ENCODE data around the gene ARHGAP26. TPM values are rescaled to one million over a fixed set of nuclear protein-coding genes. Genes with fewer than 3 reads are reported as not detected.

The ARHGAP26 gene
- polyA plus RNA-seq: 0.83 and 1.4 TPM in 2 replicates
- polyA minus RNA-seq: 6.6 and 7.4 TPM in 2 replicates

DNA sequence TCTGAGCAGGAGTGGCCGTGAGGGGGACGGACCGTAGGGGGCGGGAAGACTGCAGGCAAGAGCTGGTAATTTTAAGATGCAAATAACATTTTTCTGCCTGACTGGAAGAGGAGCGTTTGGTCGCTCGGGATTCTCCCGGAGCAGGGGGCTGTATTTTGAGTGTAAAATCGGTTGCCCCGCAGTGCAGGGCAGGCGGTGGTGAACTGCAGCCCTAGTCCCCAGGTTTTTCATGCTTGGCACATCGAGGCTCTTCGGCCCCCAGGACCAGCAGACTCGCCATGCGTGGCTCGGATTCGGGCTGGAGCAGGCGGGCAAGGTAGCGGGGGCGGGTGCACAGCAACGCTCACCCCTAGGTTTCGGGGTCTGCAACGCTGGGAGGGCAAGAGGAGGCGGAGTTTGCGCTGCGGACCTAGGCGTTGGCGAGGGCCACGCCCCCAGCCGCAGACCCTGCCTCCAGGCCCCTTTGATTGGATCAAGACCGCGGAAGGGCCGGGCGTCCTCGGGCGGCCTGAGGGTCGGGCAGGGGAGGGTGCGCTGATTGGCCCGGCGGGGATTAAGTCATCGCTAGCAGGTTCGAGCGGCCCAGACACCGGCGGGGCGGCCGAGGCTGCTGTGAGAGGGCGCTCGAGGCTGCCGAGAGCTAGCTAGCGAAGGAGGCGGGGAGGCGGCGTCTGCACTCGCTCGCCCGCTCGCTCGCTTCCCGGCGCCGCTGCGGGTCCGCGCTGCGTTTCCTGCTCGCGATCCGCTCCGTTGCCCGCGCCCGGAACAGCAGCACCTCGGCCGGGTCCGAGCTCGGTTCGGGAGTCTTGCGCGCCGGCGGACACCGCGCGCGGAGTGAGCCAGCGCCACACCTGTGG lies at the start of gene ARHGAP26:
Gene ARHGAP26 (plus strand): TSS at position 585 of the 857 bp plus-strand sequence. CDS start 385 bp downstream, outside the sequence.
- Histone ChIP-seq H2AFZ (ENCODE audit: low read depth, low read length) (peak within 1 kb of the TSS; percentile 90), H3K27ac (ENCODE audit: low read length) (peak within 1 kb of the TSS; percentile 72), H3K27me3 (ENCODE audit: insufficient read depth, low read depth, low read length) (peaks cover 13% of the 10 kb centered on the region), H3F3A (ENCODE audit: insufficient read depth, low read length, poor library complexity, severe bottlenecking) (no peaks in the 10 kb centered on the region), H3K9me2 (ENCODE audit: insufficient read depth, low read length) (no peaks in the 10 kb centered on the region), H3K4me2 (ENCODE audit: low read length) (peak within 1 kb of the TSS; percentile 90), H3K4me3 (ENCODE audit: low read length) (peak within 1 kb of the TSS; percentile 87), H3K9me3 (ENCODE audit: low read length) (no peaks in the 10 kb centered on the region), H3K9ac (ENCODE audit: low read length) (peak within 1 kb of the TSS; percentile 85), H3K79me2 (replicated peaks; ENCODE audit: insufficient read depth, low read length) (no peaks in the 10 kb centered on the region), H3K36me3 (ENCODE audit: insufficient read depth, low read length) (no peaks in the 10 kb centered on the region), H4K20me1 (ENCODE audit: insufficient read depth) (no peaks in the 10 kb centered on the region)
- TF ChIP-seq EZH2 (IDR thresholded peaks at IDR 0.05; ENCODE audit: borderline replicate concordance, insufficient read depth, low read length, poor library complexity, severe bottlenecking): no peak
- no peak for TF ChIP-seq EP300 (conservative IDR thresholded peaks at IDR 0.05; ENCODE audit: poor library complexity, severe bottlenecking)
- TF ChIP-seq RAD21 (conservative IDR thresholded peaks at IDR 0.05): peak; percentile 53
- TF ChIP-seq REST (IDR thresholded peaks at IDR 0.05; ENCODE audit: borderline replicate concordance): no peak
- TF ChIP-seq SMC3 (conservative IDR thresholded peaks at IDR 0.05; ENCODE audit: poor library complexity): no peak
- peak; percentile 87 for TF ChIP-seq POLR2AphosphoS5 (IDR thresholded peaks at IDR 0.05)
- peak; percentile 50 for TF ChIP-seq MXI1 (conservative IDR thresholded peaks at IDR 0.05; ENCODE audit: poor library complexity, severe bottlenecking)
- no peak for TF ChIP-seq TAF1 (IDR thresholded peaks at IDR 0.05; ENCODE audit: low read depth)
- TF ChIP-seq, protein P1, sequence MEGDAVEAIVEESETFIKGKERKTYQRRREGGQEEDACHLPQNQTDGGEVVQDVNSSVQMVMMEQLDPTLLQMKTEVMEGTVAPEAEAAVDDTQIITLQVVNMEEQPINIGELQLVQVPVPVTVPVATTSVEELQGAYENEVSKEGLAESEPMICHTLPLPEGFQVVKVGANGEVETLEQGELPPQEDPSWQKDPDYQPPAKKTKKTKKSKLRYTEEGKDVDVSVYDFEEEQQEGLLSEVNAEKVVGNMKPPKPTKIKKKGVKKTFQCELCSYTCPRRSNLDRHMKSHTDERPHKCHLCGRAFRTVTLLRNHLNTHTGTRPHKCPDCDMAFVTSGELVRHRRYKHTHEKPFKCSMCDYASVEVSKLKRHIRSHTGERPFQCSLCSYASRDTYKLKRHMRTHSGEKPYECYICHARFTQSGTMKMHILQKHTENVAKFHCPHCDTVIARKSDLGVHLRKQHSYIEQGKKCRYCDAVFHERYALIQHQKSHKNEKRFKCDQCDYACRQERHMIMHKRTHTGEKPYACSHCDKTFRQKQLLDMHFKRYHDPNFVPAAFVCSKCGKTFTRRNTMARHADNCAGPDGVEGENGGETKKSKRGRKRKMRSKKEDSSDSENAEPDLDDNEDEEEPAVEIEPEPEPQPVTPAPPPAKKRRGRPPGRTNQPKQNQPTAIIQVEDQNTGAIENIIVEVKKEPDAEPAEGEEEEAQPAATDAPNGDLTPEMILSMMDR (IDR thresholded peaks at IDR 0.05; ENCODE audit: poor library complexity, severe bottlenecking): peak; percentile 60

GRCh38 chr5:142720641-142721271 lies 49.4 kb upstream of the ARHGAP26 start:
- H3K27me3 ChIP-seq (ENCODE audit: insufficient read depth, low read depth, low read length): no peaks in the 10 kb centered on the region
- no peak overlapping the region for H3K4me3 ChIP-seq (ENCODE audit: low read length)
- no peak overlapping the region for H3K27ac ChIP-seq (ENCODE audit: low read length)
- H3K36me3 ChIP-seq (ENCODE audit: insufficient read depth, low read length): no peaks in the 10 kb centered on the region
- TF ChIP-seq MXI1 (conservative IDR thresholded peaks at IDR 0.05; ENCODE audit: poor library complexity, severe bottlenecking): no peak
- TF ChIP-seq, protein P1 (IDR thresholded peaks at IDR 0.05; ENCODE audit: poor library complexity, severe bottlenecking): no peak
- TF ChIP-seq SMC3 (conservative IDR thresholded peaks at IDR 0.05; ENCODE audit: poor library complexity): no peak
- TF ChIP-seq TAF1 (IDR thresholded peaks at IDR 0.05; ENCODE audit: low read depth): no peak
- no peak for TF ChIP-seq EP300 (conservative IDR thresholded peaks at IDR 0.05; ENCODE audit: poor library complexity, severe bottlenecking)
- TF ChIP-seq REST (IDR thresholded peaks at IDR 0.05; ENCODE audit: borderline replicate concordance): no peak
- no peak for TF ChIP-seq EZH2 (IDR thresholded peaks at IDR 0.05; ENCODE audit: borderline replicate concordance, insufficient read depth, low read length, poor library complexity, severe bottlenecking)
- no peak for TF ChIP-seq POLR2AphosphoS5 (IDR thresholded peaks at IDR 0.05)
- no peak for TF ChIP-seq RAD21 (conservative IDR thresholded peaks at IDR 0.05)
- no peaks in the 10 kb centered on the region for H3K9me2 ChIP-seq (ENCODE audit: insufficient read depth, low read length)
- no peaks in the 10 kb centered on the region for H3K9me3 ChIP-seq (ENCODE audit: low read length)
- no peak overlapping the region for H3K9ac ChIP-seq (ENCODE audit: low read length)
- H3K4me2 ChIP-seq (ENCODE audit: low read length): no peak overlapping the region
- no peak overlapping the region for H2AFZ ChIP-seq (ENCODE audit: low read depth, low read length)
- no peaks in the 10 kb centered on the region for H3F3A ChIP-seq (ENCODE audit: insufficient read depth, low read length, poor library complexity, severe bottlenecking)
- no peaks in the 10 kb centered on the region for H4K20me1 ChIP-seq (ENCODE audit: insufficient read depth)
- no peaks in the 10 kb centered on the region for H3K79me2 ChIP-seq (replicated peaks; ENCODE audit: insufficient read depth, low read length)
